ENCODE data around the gene MAGI1.

The MAGI1 gene

DNA sequence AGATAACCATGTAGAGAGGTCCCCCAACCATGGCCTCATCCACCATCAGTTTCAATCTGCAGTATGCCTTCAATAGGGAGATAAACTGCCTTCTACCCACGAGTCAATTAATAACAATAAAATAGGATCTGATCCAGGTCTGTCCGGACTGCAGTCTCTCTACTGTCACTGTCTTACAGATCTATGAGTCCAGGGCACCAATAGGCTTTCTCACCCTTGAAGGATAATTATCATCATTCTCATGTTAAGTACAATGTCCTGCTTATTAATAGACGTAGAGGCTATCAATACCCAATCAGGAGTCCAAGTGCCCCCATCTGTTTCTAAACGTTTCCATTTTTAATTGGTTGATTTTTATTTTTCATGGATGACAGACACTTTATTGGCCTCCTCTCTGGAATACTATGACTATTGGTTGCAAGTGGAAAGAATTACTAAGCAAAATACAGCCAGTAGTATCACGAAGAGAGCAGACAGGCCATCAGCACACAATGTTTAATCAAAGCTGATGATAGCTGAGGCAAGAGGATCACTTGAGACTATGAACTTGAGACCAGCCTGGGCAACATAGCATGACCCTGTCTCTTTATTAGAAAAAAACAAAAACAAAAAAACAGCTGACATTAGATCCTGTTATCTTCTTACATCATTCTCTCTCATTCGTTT lies 480.7 kb downstream of the MAGI1 start:
- no peak for ATAC-seq
- no peak for TF ChIP-seq ZNF8 (CRISPR knock-in tag; IDR thresholded peaks at IDR 0.05)
- no peak for TF ChIP-seq GLIS3 (CRISPR knock-in tag; IDR thresholded peaks at IDR 0.05)
- TF ChIP-seq, protein P1, sequence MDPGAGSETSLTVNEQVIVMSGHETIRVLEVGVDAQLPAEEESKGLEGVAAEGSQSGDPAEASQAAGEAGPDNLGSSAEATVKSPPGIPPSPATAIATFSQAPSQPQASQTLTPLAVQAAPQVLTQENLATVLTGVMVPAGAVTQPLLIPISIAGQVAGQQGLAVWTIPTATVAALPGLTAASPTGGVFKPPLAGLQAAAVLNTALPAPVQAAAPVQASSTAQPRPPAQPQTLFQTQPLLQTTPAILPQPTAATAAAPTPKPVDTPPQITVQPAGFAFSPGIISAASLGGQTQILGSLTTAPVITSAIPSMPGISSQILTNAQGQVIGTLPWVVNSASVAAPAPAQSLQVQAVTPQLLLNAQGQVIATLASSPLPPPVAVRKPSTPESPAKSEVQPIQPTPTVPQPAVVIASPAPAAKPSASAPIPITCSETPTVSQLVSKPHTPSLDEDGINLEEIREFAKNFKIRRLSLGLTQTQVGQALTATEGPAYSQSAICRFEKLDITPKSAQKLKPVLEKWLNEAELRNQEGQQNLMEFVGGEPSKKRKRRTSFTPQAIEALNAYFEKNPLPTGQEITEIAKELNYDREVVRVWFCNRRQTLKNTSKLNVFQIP (CRISPR knock-in tag; IDR thresholded peaks at IDR 0.05; ENCODE audit: borderline replicate concordance, low read depth): no peak
- TF ChIP-seq ZC3H10 (CRISPR knock-in tag; IDR thresholded peaks at IDR 0.05): no peak
- TF ChIP-seq, protein P2, sequence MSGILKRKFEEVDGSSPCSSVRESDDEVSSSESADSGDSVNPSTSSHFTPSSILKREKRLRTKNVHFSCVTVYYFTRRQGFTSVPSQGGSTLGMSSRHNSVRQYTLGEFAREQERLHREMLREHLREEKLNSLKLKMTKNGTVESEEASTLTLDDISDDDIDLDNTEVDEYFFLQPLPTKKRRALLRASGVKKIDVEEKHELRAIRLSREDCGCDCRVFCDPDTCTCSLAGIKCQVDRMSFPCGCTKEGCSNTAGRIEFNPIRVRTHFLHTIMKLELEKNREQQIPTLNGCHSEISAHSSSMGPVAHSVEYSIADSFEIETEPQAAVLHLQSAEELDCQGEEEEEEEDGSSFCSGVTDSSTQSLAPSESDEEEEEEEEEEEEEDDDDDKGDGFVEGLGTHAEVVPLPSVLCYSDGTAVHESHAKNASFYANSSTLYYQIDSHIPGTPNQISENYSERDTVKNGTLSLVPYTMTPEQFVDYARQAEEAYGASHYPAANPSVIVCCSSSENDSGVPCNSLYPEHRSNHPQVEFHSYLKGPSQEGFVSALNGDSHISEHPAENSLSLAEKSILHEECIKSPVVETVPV (CRISPR knock-in tag; IDR thresholded peaks at IDR 0.05): no peak
- TF ChIP-seq ZNF70 (CRISPR knock-in tag; IDR thresholded peaks at IDR 0.05): no peak
- no peak for TF ChIP-seq SNAI2 (CRISPR knock-in tag; IDR thresholded peaks at IDR 0.05)
- TF ChIP-seq ARNTL (CRISPR knock-in tag; IDR thresholded peaks at IDR 0.05; ENCODE audit: borderline replicate concordance, low read depth): no peak
- TF ChIP-seq, protein P3, sequence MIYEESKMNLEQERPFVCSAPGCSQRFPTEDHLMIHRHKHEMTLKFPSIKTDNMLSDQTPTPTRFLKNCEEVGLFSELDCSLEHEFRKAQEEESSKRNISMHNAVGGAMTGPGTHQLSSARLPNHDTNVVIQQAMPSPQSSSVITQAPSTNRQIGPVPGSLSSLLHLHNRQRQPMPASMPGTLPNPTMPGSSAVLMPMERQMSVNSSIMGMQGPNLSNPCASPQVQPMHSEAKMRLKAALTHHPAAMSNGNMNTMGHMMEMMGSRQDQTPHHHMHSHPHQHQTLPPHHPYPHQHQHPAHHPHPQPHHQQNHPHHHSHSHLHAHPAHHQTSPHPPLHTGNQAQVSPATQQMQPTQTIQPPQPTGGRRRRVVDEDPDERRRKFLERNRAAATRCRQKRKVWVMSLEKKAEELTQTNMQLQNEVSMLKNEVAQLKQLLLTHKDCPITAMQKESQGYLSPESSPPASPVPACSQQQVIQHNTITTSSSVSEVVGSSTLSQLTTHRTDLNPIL (CRISPR knock-in tag; IDR thresholded peaks at IDR 0.05; ENCODE audit: low read depth): no peak
- TF ChIP-seq RARB (CRISPR knock-in tag; IDR thresholded peaks at IDR 0.05): no peak
- no peak for TF ChIP-seq TOX (CRISPR knock-in tag; IDR thresholded peaks at IDR 0.05; ENCODE audit: borderline replicate concordance)
- no peak for TF ChIP-seq ZFP30 (CRISPR knock-in tag; IDR thresholded peaks at IDR 0.05)
- TF ChIP-seq PPARA (CRISPR knock-in tag; IDR thresholded peaks at IDR 0.05; ENCODE audit: borderline replicate concordance): no peak
- TF ChIP-seq, protein P4, sequence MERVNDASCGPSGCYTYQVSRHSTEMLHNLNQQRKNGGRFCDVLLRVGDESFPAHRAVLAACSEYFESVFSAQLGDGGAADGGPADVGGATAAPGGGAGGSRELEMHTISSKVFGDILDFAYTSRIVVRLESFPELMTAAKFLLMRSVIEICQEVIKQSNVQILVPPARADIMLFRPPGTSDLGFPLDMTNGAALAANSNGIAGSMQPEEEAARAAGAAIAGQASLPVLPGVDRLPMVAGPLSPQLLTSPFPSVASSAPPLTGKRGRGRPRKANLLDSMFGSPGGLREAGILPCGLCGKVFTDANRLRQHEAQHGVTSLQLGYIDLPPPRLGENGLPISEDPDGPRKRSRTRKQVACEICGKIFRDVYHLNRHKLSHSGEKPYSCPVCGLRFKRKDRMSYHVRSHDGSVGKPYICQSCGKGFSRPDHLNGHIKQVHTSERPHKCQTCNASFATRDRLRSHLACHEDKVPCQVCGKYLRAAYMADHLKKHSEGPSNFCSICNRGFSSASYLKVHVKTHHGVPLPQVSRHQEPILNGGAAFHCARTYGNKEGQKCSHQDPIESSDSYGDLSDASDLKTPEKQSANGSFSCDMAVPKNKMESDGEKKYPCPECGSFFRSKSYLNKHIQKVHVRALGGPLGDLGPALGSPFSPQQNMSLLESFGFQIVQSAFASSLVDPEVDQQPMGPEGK (CRISPR knock-in tag; IDR thresholded peaks at IDR 0.05; ENCODE audit: borderline replicate concordance): no peak
- TF ChIP-seq ISL1 (CRISPR knock-in tag; IDR thresholded peaks at IDR 0.05): no peak
- TF ChIP-seq TCF4 (CRISPR knock-in tag; IDR thresholded peaks at IDR 0.05; ENCODE audit: borderline replicate concordance): no peak
- TF ChIP-seq OSR1 (CRISPR knock-in tag; IDR thresholded peaks at IDR 0.05): no peak
- no peak for TF ChIP-seq ZNF565 (CRISPR knock-in tag; conservative IDR thresholded peaks at IDR 0.05; ENCODE audit: low read depth)
- TF ChIP-seq ESRRG (CRISPR knock-in tag; IDR thresholded peaks at IDR 0.05): no peak
- no peak for TF ChIP-seq ZFP3 (CRISPR knock-in tag; IDR thresholded peaks at IDR 0.05)

DNA sequence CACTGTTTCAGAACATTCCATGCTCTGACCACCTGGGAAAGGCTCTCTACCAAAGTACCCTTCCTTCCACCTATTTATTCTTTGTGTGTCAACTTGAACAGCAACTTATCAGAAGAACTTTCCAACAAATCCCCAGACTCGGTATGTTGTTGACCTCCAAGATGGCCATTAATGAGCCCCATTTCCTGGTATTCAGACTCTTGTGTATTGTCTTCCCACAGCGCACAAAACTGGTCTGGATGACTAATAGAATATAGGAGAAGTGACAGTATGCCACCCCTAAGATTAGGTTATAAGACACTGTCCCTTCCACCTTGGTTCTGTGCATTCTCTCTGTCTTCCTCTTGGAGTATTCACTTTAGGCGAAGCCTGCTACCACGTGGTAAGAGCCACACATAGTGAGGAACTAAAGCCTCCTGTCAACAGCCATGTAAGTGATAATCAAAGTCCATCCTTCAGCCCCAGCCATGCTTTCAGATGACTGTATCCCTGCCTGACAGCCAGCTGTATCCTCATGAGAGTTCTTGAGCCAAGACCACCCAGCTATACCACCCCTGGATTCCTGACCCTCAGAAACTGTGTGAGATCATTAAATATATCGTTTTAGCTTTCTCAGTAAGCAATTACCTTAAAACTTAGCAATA lies 481.7 kb downstream of the MAGI1 start:
- TF ChIP-seq, protein P1 (CRISPR knock-in tag; IDR thresholded peaks at IDR 0.05; ENCODE audit: borderline replicate concordance, low read depth): no peak
- TF ChIP-seq ZNF565 (CRISPR knock-in tag; conservative IDR thresholded peaks at IDR 0.05; ENCODE audit: low read depth) (no peak), TCF4 (CRISPR knock-in tag; IDR thresholded peaks at IDR 0.05; ENCODE audit: borderline replicate concordance) (no peak), RARB (CRISPR knock-in tag; IDR thresholded peaks at IDR 0.05) (no peak), TOX (CRISPR knock-in tag; IDR thresholded peaks at IDR 0.05; ENCODE audit: borderline replicate concordance) (no peak), ARNTL (CRISPR knock-in tag; IDR thresholded peaks at IDR 0.05; ENCODE audit: borderline replicate concordance, low read depth) (no peak), ZFP3 (CRISPR knock-in tag; IDR thresholded peaks at IDR 0.05) (no peak), ESRRG (CRISPR knock-in tag; IDR thresholded peaks at IDR 0.05) (no peak), ZNF70 (CRISPR knock-in tag; IDR thresholded peaks at IDR 0.05) (no peak), CSDC2 (CRISPR knock-in tag; IDR thresholded peaks at IDR 0.05) (no peak), ISL1 (CRISPR knock-in tag; IDR thresholded peaks at IDR 0.05) (no peak), OSR1 (CRISPR knock-in tag; IDR thresholded peaks at IDR 0.05) (no peak)
- TF ChIP-seq, protein P3 (CRISPR knock-in tag; IDR thresholded peaks at IDR 0.05; ENCODE audit: low read depth): no peak
- TF ChIP-seq, protein P5, sequence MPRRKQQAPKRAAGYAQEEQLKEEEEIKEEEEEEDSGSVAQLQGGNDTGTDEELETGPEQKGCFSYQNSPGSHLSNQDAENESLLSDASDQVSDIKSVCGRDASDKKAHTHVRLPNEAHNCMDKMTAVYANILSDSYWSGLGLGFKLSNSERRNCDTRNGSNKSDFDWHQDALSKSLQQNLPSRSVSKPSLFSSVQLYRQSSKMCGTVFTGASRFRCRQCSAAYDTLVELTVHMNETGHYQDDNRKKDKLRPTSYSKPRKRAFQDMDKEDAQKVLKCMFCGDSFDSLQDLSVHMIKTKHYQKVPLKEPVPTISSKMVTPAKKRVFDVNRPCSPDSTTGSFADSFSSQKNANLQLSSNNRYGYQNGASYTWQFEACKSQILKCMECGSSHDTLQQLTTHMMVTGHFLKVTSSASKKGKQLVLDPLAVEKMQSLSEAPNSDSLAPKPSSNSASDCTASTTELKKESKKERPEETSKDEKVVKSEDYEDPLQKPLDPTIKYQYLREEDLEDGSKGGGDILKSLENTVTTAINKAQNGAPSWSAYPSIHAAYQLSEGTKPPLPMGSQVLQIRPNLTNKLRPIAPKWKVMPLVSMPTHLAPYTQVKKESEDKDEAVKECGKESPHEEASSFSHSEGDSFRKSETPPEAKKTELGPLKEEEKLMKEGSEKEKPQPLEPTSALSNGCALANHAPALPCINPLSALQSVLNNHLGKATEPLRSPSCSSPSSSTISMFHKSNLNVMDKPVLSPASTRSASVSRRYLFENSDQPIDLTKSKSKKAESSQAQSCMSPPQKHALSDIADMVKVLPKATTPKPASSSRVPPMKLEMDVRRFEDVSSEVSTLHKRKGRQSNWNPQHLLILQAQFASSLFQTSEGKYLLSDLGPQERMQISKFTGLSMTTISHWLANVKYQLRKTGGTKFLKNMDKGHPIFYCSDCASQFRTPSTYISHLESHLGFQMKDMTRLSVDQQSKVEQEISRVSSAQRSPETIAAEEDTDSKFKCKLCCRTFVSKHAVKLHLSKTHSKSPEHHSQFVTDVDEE (CRISPR knock-in tag; IDR thresholded peaks at IDR 0.05): no peak
- no peak for ATAC-seq
